ENCODE measurements around the gene XCL2. TPM values are rescaled to one million over a fixed set of nuclear protein-coding genes. Genes with fewer than 3 reads are reported as not detected.

XCL2 gene
- total RNA-seq, 1 donor from 2014 or later, result 211 TPM

- DNase-seq (ENCODE audit: low spot score), result no peak
- Mint-ChIP-seq H3K4me3 (ENCODE audit: low read depth) (peak overlapping the region; percentile 67), H3K4me1 (ENCODE audit: low read depth) (peaks cover 49% of the 10 kb centered on the region), H3K9me3 (peaks cover 20% of the 10 kb centered on the region), H3K36me3 (ENCODE audit: low read depth) (peaks cover 20% of the 10 kb centered on the region), H3K27ac (peak overlapping the region; percentile 91), H3K27me3 (ENCODE audit: low read depth) (no peaks in the 10 kb centered on the region)
- intact Hi-C loops (cut with micrococcal nuclease), result loop anchor here (1.0 to 2.0 kb wide), 3 partner anchors 14 to 51 kb away; no protein-coding TSS in a partner anchor
Observed at GRCh38 chr1:168520832-168521231, 23.0 kb downstream of the XCL2 start.

GRCh38 chr1:168520052-168520751 is 23.6 kb downstream of the XCL2 start:
- H3K9me3 Mint-ChIP-seq, result peaks cover 20% of the 10 kb centered on the region
- peak overlapping the region; percentile 91 for H3K27ac Mint-ChIP-seq
- peaks cover 20% of the 10 kb centered on the region for H3K36me3 Mint-ChIP-seq (ENCODE audit: low read depth)
- peaks cover 53% of the 10 kb centered on the region for H3K4me1 Mint-ChIP-seq (ENCODE audit: low read depth)
- no peaks in the 10 kb centered on the region for H3K27me3 Mint-ChIP-seq (ENCODE audit: low read depth)
- intact Hi-C loops (cut with micrococcal nuclease), result loop anchor here (1.0 to 2.0 kb wide), 3 partner anchors 15 to 50 kb away; no protein-coding TSS in a partner anchor
- DNase-seq (ENCODE audit: low spot score), result peak; percentile 40
- peak overlapping the region; percentile 67 for H3K4me3 Mint-ChIP-seq (ENCODE audit: low read depth)

DNA sequence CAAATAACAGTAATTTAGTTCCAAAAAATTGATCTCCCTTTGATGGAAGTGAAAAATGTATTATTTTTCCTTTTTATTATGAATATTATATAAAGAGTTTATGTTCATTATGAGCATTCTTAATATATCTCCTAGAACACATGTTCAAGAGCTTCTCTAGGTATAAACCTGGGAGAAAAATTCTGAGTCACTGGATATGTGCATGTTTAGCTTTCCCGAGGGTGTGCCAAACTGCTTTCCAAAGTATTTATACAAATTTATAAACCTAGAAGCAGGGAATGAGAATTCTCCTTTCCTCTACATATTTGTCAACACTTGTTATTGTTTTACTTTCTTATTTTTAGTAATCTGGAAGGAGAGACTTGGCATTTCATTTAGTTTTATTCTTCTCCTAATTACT is 25.0 kb downstream of the XCL2 start:
- peaks cover 12% of the 10 kb centered on the region for H3K36me3 Mint-ChIP-seq (ENCODE audit: low read depth)
- no peaks in the 10 kb centered on the region for H3K27me3 Mint-ChIP-seq (ENCODE audit: low read depth)
- peaks cover 67% of the 10 kb centered on the region for H3K4me1 Mint-ChIP-seq (ENCODE audit: low read depth)
- H3K9me3 Mint-ChIP-seq, result peaks cover 12% of the 10 kb centered on the region
- H3K4me3 Mint-ChIP-seq (ENCODE audit: low read depth), result no peak overlapping the region
- H3K27ac Mint-ChIP-seq, result no peak overlapping the region
- no peak for DNase-seq (ENCODE audit: low spot score)
- intact Hi-C loops (cut with micrococcal nuclease), result loop anchor here (5.0 kb wide), 1 partner anchor 848 kb away; the partner anchor contains the start of genes BLZF1 and NME7

DNA sequence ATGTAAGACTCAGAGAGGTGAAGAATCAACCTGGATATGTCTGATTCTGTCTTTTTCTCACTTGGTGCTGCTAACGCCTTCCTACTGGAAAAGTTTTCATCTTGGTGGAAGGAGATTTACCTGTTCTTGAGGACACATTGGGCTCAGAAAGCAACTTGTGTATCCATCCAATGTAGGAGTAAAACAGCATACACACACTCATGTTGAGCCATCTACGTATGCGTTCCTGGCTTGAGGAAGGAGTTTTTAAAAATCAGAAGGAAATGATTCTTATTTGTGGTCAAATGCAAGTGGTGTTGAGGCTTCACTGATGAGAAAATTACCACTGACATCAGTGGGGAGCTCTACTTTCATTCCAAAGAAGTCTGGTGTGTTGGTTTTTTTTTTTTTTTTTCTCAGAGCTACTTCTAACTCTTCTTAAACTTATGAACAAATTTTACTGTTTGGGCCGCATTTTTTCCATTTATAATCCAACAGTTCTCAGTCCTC is 25.6 kb downstream of the XCL2 start:
- H3K27me3 Mint-ChIP-seq (ENCODE audit: low read depth), result no peaks in the 10 kb centered on the region
- H3K4me1 Mint-ChIP-seq (ENCODE audit: low read depth), result peaks cover 73% of the 10 kb centered on the region
- H3K4me3 Mint-ChIP-seq (ENCODE audit: low read depth), result peak overlapping the region; percentile 47
- peaks cover 9% of the 10 kb centered on the region for H3K36me3 Mint-ChIP-seq (ENCODE audit: low read depth)
- peak overlapping the region; percentile 66 for H3K27ac Mint-ChIP-seq
- no peak for DNase-seq (ENCODE audit: low spot score)
- intact Hi-C loops (cut with micrococcal nuclease), result loop anchor here (5.0 kb wide), 1 partner anchor 849 kb away; the partner anchor contains the start of genes BLZF1 and NME7
- peaks cover 8% of the 10 kb centered on the region for H3K9me3 Mint-ChIP-seq

GRCh38 chr1:168514455-168514854 is 29.3 kb downstream of the XCL2 start:
- no peaks in the 10 kb centered on the region for H3K9me3 Mint-ChIP-seq
- peak overlapping the region; percentile 90 for H3K27ac Mint-ChIP-seq
- H3K27me3 Mint-ChIP-seq (ENCODE audit: low read depth), result no peaks in the 10 kb centered on the region
- intact Hi-C loops (cut with micrococcal nuclease), result loop anchor here (5.0 kb wide), 3 partner anchors 58 to 172 kb away; no protein-coding TSS in a partner anchor
- no peak for DNase-seq (ENCODE audit: low spot score)
- H3K4me3 Mint-ChIP-seq (ENCODE audit: low read depth), result peak overlapping the region; percentile 16
- H3K4me1 Mint-ChIP-seq (ENCODE audit: low read depth), result peaks cover 72% of the 10 kb centered on the region
- no peaks in the 10 kb centered on the region for H3K36me3 Mint-ChIP-seq (ENCODE audit: low read depth)

GRCh38 chr1:168513656-168514404 is 30.0 kb downstream of the XCL2 start:
- H3K9me3 Mint-ChIP-seq, result peaks cover 2% of the 10 kb centered on the region
- peak overlapping the region; percentile 90 for H3K27ac Mint-ChIP-seq
- peaks cover 2% of the 10 kb centered on the region for H3K36me3 Mint-ChIP-seq (ENCODE audit: low read depth)
- peak overlapping the region; percentile 16 for H3K4me3 Mint-ChIP-seq (ENCODE audit: low read depth)
- H3K4me1 Mint-ChIP-seq (ENCODE audit: low read depth), result peaks cover 76% of the 10 kb centered on the region
- H3K27me3 Mint-ChIP-seq (ENCODE audit: low read depth), result no peaks in the 10 kb centered on the region
- intact Hi-C loops (cut with micrococcal nuclease), result loop anchor here (5.0 kb wide), 3 partner anchors 58 to 172 kb away; no protein-coding TSS in a partner anchor
- no peak for DNase-seq (ENCODE audit: low spot score)

DNA sequence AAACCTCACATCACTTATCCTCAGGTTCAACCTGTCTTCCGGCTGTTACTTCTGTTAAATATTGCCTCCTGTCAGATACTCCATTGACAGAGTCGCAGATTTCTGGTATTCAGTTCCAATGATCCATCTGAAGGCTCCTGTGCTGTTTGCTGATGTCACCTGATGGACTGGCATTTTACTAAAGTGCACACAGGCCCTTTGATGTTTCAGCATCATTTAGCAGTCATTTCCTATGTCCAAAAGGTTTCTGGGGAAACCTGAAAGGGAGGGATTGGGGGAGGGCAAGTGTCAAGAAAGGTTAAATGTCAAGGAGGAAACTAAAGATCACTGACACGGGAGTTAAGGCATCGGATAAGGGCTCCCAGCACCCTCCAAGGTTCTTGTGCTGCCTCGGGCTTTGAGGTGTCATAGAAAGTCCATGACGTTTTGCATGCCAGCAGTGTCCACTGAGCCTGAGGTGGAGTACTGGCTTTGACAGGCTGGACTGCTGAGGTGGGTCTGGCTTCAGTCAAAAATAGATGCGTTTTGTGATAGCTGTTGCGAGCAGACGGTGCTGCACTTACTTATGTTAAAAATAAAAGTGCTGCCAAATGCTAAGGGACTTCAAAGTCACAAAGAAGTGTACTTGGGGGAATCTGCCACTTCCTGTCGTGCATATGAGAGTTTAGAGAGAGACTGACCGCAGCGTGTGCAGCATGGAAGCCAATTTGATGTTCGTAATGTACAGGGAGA is 30.8 kb downstream of the XCL2 start:
- peaks cover 3% of the 10 kb centered on the region for H3K9me3 Mint-ChIP-seq
- peak; percentile 35 for DNase-seq (ENCODE audit: low spot score)
- H3K4me3 Mint-ChIP-seq (ENCODE audit: low read depth), result peak overlapping the region; percentile 16
- no peaks in the 10 kb centered on the region for H3K27me3 Mint-ChIP-seq (ENCODE audit: low read depth)
- intact Hi-C loops (cut with micrococcal nuclease), result loop anchor here (5.0 kb wide), 3 partner anchors 59 to 171 kb away; no protein-coding TSS in a partner anchor
- H3K27ac Mint-ChIP-seq, result peak overlapping the region; percentile 90
- H3K36me3 Mint-ChIP-seq (ENCODE audit: low read depth), result peaks cover 2% of the 10 kb centered on the region
- peaks cover 77% of the 10 kb centered on the region for H3K4me1 Mint-ChIP-seq (ENCODE audit: low read depth)

DNA sequence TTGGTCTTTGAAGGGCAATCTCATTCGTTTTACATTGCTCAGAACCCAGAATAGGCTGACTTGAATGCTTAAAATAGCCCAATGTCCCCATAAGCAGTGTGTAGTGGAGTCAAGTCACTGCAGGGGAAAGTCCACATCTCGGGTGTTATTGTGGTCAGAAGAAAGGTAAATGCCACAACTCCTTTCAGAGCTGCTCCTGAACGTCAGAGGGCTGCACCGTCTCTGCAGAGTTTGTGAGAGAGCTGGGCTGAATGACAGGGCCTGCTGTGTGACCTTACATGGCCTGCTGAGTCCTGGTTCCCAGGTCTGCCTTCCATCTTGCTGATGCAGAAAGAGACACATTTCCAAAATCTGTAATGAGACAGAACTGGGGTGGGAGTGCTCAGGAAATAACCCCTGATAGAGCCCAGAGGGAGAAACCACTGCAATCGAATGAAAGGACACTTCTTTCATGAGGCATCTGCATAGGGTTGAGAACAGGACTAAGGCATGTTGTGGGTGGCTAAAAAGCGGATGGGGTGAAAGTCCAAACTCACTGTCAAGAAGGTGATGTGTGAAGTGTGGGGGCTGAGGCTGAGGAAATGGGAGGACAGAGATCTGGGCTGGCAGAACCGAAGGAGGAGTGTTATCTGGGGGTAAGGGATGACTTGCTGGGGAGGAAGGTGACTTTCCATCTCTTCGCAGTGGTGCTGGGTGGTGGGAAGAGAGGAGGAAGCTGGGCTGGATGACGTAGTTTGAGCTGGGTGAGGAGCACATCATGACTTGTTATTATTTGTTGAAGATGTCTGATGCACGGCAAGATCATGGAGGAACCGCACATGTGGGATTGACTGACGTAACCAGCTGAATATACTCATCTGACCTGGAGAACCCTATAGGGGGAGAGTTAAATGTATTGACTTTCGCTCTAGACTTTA is 33.7 kb downstream of the XCL2 start:
- intact Hi-C loops (cut with micrococcal nuclease), result loop anchor here (2.0 to 5.0 kb wide), 4 partner anchors 43 to 168 kb away; no protein-coding TSS in a partner anchor
- H3K4me3 Mint-ChIP-seq (ENCODE audit: low read depth), result peak overlapping the region; percentile 1
- H3K27ac Mint-ChIP-seq, result peak overlapping the region; percentile 87

GRCh38 chr1:168509210-168509609 is 34.6 kb downstream of the XCL2 start:
- H3K4me3 Mint-ChIP-seq (ENCODE audit: low read depth), result no peak overlapping the region
- DNase-seq (ENCODE audit: low spot score), result no peak
- peaks cover 3% of the 10 kb centered on the region for H3K9me3 Mint-ChIP-seq
- H3K4me1 Mint-ChIP-seq (ENCODE audit: low read depth), result peaks cover 85% of the 10 kb centered on the region
- intact Hi-C loops (cut with micrococcal nuclease), result no loop called here
- H3K27me3 Mint-ChIP-seq (ENCODE audit: low read depth), result no peaks in the 10 kb centered on the region
- H3K27ac Mint-ChIP-seq, result peak overlapping the region; percentile 87
- H3K36me3 Mint-ChIP-seq (ENCODE audit: low read depth), result peaks cover 2% of the 10 kb centered on the region

More for the DNA sequence above, 33.7 kb downstream of the XCL2 start:
- Mint-ChIP-seq H3K36me3 (ENCODE audit: low read depth) (peaks cover 2% of the 10 kb centered on the region), H3K9me3 (peaks cover 3% of the 10 kb centered on the region), H3K4me1 (ENCODE audit: low read depth) (peaks cover 86% of the 10 kb centered on the region), H3K27me3 (ENCODE audit: low read depth) (no peaks in the 10 kb centered on the region)
- no peak for DNase-seq (ENCODE audit: low spot score)

- Mint-ChIP-seq H3K27ac (no peak overlapping the region), H3K4me3 (ENCODE audit: low read depth) (no peak overlapping the region), H3K9me3 (peaks cover 3% of the 10 kb centered on the region), H3K27me3 (ENCODE audit: low read depth) (no peaks in the 10 kb centered on the region), H3K4me1 (ENCODE audit: low read depth) (peaks cover 79% of the 10 kb centered on the region), H3K36me3 (ENCODE audit: low read depth) (peaks cover 2% of the 10 kb centered on the region)
- no peak for DNase-seq (ENCODE audit: low spot score)
- intact Hi-C loops (cut with micrococcal nuclease), result no loop called here
Observed at GRCh38 chr1:168507828-168508227, 36.0 kb downstream of the XCL2 start.

DNA sequence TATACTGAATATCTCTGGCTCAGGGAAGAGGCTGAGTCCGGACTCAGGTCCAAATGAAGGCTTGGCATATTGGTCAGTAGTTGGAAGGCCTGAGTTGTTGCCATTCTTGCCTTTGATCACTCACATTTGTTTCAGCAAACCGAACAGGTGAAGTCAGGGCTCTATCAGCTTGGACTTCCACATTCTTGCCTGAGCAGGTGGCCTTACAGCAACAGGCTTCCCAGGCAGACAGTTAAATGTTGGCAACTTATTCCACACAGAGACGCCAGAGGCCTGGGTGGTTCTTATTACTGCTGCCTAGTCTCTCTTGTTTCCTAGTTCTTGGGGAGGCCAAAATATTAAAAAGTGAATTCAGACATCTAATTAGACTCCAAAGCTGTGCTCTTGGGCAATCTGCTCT is 36.6 kb downstream of the XCL2 start:
- H3K27me3 Mint-ChIP-seq (ENCODE audit: low read depth), result no peaks in the 10 kb centered on the region
- no peak overlapping the region for H3K27ac Mint-ChIP-seq
- intact Hi-C loops (cut with micrococcal nuclease), result no loop called here
- H3K36me3 Mint-ChIP-seq (ENCODE audit: low read depth), result peaks cover 2% of the 10 kb centered on the region
- no peak overlapping the region for H3K4me3 Mint-ChIP-seq (ENCODE audit: low read depth)
- peaks cover 73% of the 10 kb centered on the region for H3K4me1 Mint-ChIP-seq (ENCODE audit: low read depth)
- H3K9me3 Mint-ChIP-seq, result peaks cover 3% of the 10 kb centered on the region
- DNase-seq (ENCODE audit: low spot score), result no peak

All from activated T-helper 2 cell treated with anti-CD3 and anti-CD28 coated beads, Interferon-gamma antibody, Interleukin-2, Interleukin-4, amounts not matched to agents 10 μg/mL and 5 μg/mL and 100 μg/mL, durations not matched to agents 14 hours and 24 hours and 36 hours (primary cell).